Spinal cord (tissue), 10 donors: ENCODE data around the gene EXOC6B. TPM values are rescaled to one million over a fixed set of nuclear protein-coding genes. Genes with fewer than 3 reads are reported as not detected.

Experiments
- DNase-seq, 6 donors: peaks; one replicate each; pipeline versions ENCODE4 v3.0.0 to v3.0.0-alpha.2; 2013 to 2015; ENCODE audit warnings: low spot score in 6 of 6, low read depth in 4 of 6
- H3K27ac ChIP-seq: one replicate; pipeline ENCODE4 v1.5.1; 2013; ENCODE audit warnings: low read depth, low read length, control low read depth
- H3K27me3 ChIP-seq: one replicate; pipeline ENCODE4 v1.6.1; 2013; ENCODE audit warnings: low read length; ENCODE audit not compliant: control insufficient read depth, insufficient read depth
- H3K36me3 ChIP-seq: one replicate; pipeline ENCODE4 v1.6.1; 2013; ENCODE audit warnings: low read length; ENCODE audit not compliant: control insufficient read depth, insufficient read depth
- H3K4me1 ChIP-seq: one replicate; pipeline ENCODE4 v1.6.1; 2013; ENCODE audit warnings: low read length; ENCODE audit not compliant: control insufficient read depth, insufficient read depth
- H3K4me3 ChIP-seq: one replicate; pipeline ENCODE4 v1.5.1; 2013; ENCODE audit warnings: low read depth, low read length, control low read depth
- H3K9me3 ChIP-seq: one replicate; pipeline ENCODE4 v1.6.1; 2013; ENCODE audit warnings: low read length; ENCODE audit not compliant: control insufficient read depth, insufficient read depth
- WGBS: methylation state at CpG from one replicate; pipeline ENCODE4 v1.1.5; 2013; ENCODE audit warnings: missing lambda C conversion rate; ENCODE audit not compliant: insufficient coverage; 5-methylcytosine and 5-hydroxymethylcytosine counted together
- polyA plus RNA-seq, 2 donors: library from polyadenylated mRNA; unstranded; fragments of 120-200 nt; gene quantifications; one replicate each; pipeline ENCODE4 v1.2.1, GENCODE V29; 2013; ENCODE audit not compliant: insufficient read length in 2 of 2
- total RNA-seq, 2 donors: library from RNA; depleted of rRNA in 1 of 2; stranded (reverse); fragments of 120-200 nt in 1 of 2; fragments of >200 nt in 1 of 2; gene quantifications; one replicate each; pipeline versions ENCODE4 v1.2.3 to v1.2.4, GENCODE V29; 2013 to 2014
- donor health status: healthy.

The EXOC6B gene
- total and polyA plus RNA-seq, 4 donors, result 29.4 to 76.8 (median 38.0) TPM

DNA sequence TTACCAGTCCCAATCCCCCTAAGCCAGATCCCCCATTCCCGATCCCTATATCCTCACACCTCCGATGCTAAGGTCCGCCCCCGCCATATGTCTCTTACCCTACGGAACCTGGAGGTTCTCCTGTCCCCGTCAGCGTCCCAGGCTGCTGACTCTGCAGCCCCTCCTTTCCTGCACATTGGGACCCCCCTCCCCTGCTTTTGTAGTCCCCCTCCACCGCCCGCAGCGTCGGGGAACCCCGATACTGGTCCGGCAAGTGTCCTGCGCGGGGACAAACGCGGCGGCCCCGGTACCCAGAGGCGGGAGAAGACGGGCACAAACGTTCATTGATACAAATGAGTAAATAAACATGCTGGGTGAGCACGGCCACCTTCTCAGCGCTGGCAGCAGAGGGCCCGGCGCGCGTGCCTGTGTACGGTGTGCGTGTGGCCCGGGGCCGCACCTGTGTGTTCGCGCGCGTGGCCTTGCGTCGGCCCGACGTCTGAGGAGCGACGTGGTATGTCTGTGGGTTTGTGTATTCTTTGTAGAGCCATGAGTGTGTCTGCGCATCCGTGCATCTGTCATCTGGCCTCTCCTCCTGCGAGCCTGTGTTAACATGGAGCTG lies 676.2 kb downstream of the EXOC6B start:
- Histone ChIP-seq H3K27me3 (peaks cover 72% of the 10 kb centered on the region), H3K9me3 (no peaks in the 10 kb centered on the region), H3K4me1 (peaks cover 58% of the 10 kb centered on the region), H3K27ac (no peak overlapping the region), H3K4me3 (peak overlapping the region; percentile 42), H3K36me3 (peaks cover 3% of the 10 kb centered on the region)
- under 1% methylated on average over 43 of the region's 45 CpGs for WGBS
- no peak for DNase-seq

- H3K36me3 ChIP-seq, result no peaks in the 10 kb centered on the region
- WGBS, result under 1% methylated on average over 60 of the region's 65 CpGs
- H3K27me3 ChIP-seq, result peaks cover 74% of the 10 kb centered on the region
- DNase-seq, result peak in 2 of 6 donors; percentile 46 to 64
- H3K27ac ChIP-seq, result no peak overlapping the region
- H3K4me1 ChIP-seq, result peaks cover 60% of the 10 kb centered on the region
- no peaks in the 10 kb centered on the region for H3K9me3 ChIP-seq
- peak overlapping the region; percentile 44 for H3K4me3 ChIP-seq
These were observed 676.8 kb downstream of the EXOC6B start for GRCh38 chr2:72148837-72149555.

DNA sequence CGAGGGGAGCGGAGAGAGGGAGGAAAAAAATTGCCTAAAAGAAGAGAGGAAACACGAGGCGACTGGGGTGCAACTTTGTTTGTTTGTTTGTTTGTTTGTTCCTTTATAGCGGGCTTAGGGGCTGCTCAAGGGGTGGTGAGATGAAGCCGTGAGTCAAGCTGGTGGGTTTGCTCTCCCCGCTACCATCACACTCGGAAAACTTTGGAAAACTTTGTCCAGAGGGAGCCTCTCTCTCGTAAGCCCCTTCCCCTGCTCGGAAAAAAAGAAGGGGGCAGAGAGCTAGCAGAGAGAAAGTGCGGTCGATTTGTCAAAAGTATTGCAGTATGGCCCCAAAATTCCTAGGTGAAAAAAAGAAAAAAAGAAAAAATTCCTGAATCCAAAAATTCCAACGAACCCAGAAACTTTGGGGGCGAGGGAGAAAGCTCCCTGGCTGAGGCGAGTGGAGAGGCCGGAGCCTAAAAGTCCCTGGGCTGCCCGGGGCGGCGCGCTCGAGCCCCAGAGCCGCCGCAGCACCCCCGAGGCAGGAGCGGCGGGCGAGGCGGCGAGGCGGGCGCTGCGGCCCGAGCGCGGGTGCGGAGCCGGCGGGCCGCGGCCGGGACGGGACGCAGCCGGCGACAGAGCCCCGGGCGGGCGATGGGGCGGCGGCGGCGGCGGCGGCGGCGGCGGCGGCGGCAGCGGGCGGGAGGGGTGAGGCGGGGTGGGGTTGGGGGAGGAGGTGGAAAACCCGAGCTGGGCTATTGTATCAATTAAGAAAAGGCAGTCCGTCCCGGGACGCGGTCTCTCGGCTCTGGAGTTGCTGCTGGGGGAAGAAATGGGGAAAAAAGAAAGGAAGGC lies 677.6 kb downstream of the EXOC6B start:
- H3K27ac ChIP-seq, result no peak overlapping the region

GRCh38 chr2:72147303-72147971 lies 678.4 kb downstream of the EXOC6B start, which contains the start of gene CYP26B1:
Gene CYP26B1 (minus strand): TSS chr2:72147862. CDS start chr2:72147834, 28 bp downstream.
- Histone ChIP-seq H3K27ac (no peak within 1 kb of the TSS), H3K4me3 (peak within 1 kb of the TSS; percentile 44), H3K9me3 (no peaks in the 10 kb centered on the region), H3K27me3 (peaks cover 84% of the 10 kb centered on the region), H3K36me3 (no peaks in the 10 kb centered on the region), H3K4me1 (peaks cover 76% of the 10 kb centered on the region)
- under 1% methylated on average over 64 of the region's 69 CpGs for WGBS
- peak in 2 of 6 donors; percentile 45 to 55 for DNase-seq

More for the DNA sequence above, 677.6 kb downstream of the EXOC6B start:
- peaks cover 68% of the 10 kb centered on the region for H3K4me1 ChIP-seq
- H3K4me3 ChIP-seq, result peak overlapping the region; percentile 44
- DNase-seq, result no peak
- H3K36me3 ChIP-seq, result no peaks in the 10 kb centered on the region
- H3K27me3 ChIP-seq, result peaks cover 78% of the 10 kb centered on the region
- 0% methylated on average over 30 of the region's 68 CpGs for WGBS
- H3K9me3 ChIP-seq, result no peaks in the 10 kb centered on the region

- H3K27ac ChIP-seq, result no peak overlapping the region
- peak overlapping the region; percentile 13 for H3K4me3 ChIP-seq
- H3K27me3 ChIP-seq, result peaks cover 88% of the 10 kb centered on the region
- H3K4me1 ChIP-seq, result peaks cover 78% of the 10 kb centered on the region
- H3K36me3 ChIP-seq, result no peaks in the 10 kb centered on the region
- no peaks in the 10 kb centered on the region for H3K9me3 ChIP-seq
- WGBS, result 1% methylated on average over 57 of the region's 58 CpGs
- DNase-seq, result peak in 2 of 6 donors; percentile 29 to 33
These were observed 679.2 kb downstream of the EXOC6B start for GRCh38 chr2:72146347-72147302.

- 0% methylated on average over 13 of the region's 33 CpGs for WGBS
- Histone ChIP-seq H3K27ac (no peak overlapping the region), H3K4me3 (peak overlapping the region; percentile 37), H3K36me3 (no peaks in the 10 kb centered on the region), H3K9me3 (no peaks in the 10 kb centered on the region), H3K27me3 (peaks cover 87% of the 10 kb centered on the region), H3K4me1 (peaks cover 78% of the 10 kb centered on the region)
- no peak for DNase-seq
These were observed 680.0 kb downstream of the EXOC6B start for GRCh38 chr2:72145658-72146329.

GRCh38 chr2:72145289-72145657 lies 680.6 kb downstream of the EXOC6B start:
- peaks cover 74% of the 10 kb centered on the region for H3K4me1 ChIP-seq
- 0% methylated on average over 24 of the region's 29 CpGs for WGBS

GRCh38 chr2:72144632-72145288 lies 681.1 kb downstream of the EXOC6B start:
- peaks cover 69% of the 10 kb centered on the region for H3K4me1 ChIP-seq
- H3K9me3 ChIP-seq, result no peaks in the 10 kb centered on the region
- DNase-seq, result peak in 1 of 6 donors; percentile 47
- H3K27me3 ChIP-seq, result peaks cover 86% of the 10 kb centered on the region
- peak overlapping the region; percentile 37 for H3K4me3 ChIP-seq
- WGBS, result under 1% methylated on average over 63 of the region's 63 CpGs
- H3K36me3 ChIP-seq, result no peaks in the 10 kb centered on the region
- no peak overlapping the region for H3K27ac ChIP-seq

More at GRCh38 chr2:72145289-72145657, 680.6 kb downstream of the EXOC6B start:
- no peaks in the 10 kb centered on the region for H3K9me3 ChIP-seq
- H3K27ac ChIP-seq, result no peak overlapping the region
- no peaks in the 10 kb centered on the region for H3K36me3 ChIP-seq
- H3K27me3 ChIP-seq, result peaks cover 87% of the 10 kb centered on the region
- H3K4me3 ChIP-seq, result peak overlapping the region; percentile 37
- DNase-seq, result peak in 1 of 6 donors; percentile 74
